AG10803 (cell line): ENCODE measurements around the gene CD6.

Experiments
- DNase-seq: peaks from one replicate; pipeline ENCODE4 v3.0.0; 2010; ENCODE audit warnings: low read depth
- H3K4me3 ChIP-seq: 2 replicates; pipeline ENCODE4 v1.5.1; 2011; ENCODE audit warnings: mild to moderate bottlenecking, low read length, control low read depth
- CTCF ChIP-seq: conservative IDR thresholded peaks from 2 replicates; pipeline ENCODE4 v1.5.1; 2011; ENCODE audit warnings: mild to moderate bottlenecking, low read length, control low read depth, inconsistent platforms

CD6 gene

GRCh38 chr11:60984636-60985035 is 13.2 kb downstream of the CD6 start:
- H3K4me3 ChIP-seq = no peak overlapping the region
- no peak for TF ChIP-seq CTCF
- DNase-seq = no peak

- no peak overlapping the region for H3K4me3 ChIP-seq
- no peak for TF ChIP-seq CTCF
- no peak for DNase-seq
These were observed 14.0 kb downstream of the CD6 start for GRCh38 chr11:60985501-60985900.

- no peak overlapping the region for H3K4me3 ChIP-seq
- DNase-seq = no peak
- no peak for TF ChIP-seq CTCF
These were observed 14.8 kb downstream of the CD6 start for GRCh38 chr11:60985991-60986915.

- no peak for DNase-seq
- no peak overlapping the region for H3K4me3 ChIP-seq
- TF ChIP-seq CTCF = no peak
These were observed 16.2 kb downstream of the CD6 start for GRCh38 chr11:60987577-60988277.

GRCh38 chr11:60988658-60989057 is 17.2 kb downstream of the CD6 start:
- DNase-seq = no peak
- H3K4me3 ChIP-seq = no peak overlapping the region
- TF ChIP-seq CTCF = no peak

GRCh38 chr11:60989093-60989650 is 17.7 kb downstream of the CD6 start:
- no peak overlapping the region for H3K4me3 ChIP-seq
- TF ChIP-seq CTCF = no peak
- no peak for DNase-seq
